Ishikawa (cell line): ENCODE data around the gene TCFL5.

Source experiments
- CEBPB ChIP-seq: IDR thresholded peaks from 2 replicates; pipeline ENCODE4 v1.6.1; 2012
- CREB1 ChIP-seq: IDR thresholded peaks from 2 replicates; pipeline ENCODE4 v1.6.1; 2012; ENCODE audit warnings: low read depth
- EGR1 ChIP-seq: IDR thresholded peaks from 2 replicates; pipeline ENCODE4 v1.6.1; 2012
- EP300 ChIP-seq: IDR thresholded peaks from 2 replicates; pipeline ENCODE4 v1.6.1; 2012; ENCODE audit warnings: borderline replicate concordance
- FOXM1 ChIP-seq: IDR thresholded peaks from 2 replicates; pipeline ENCODE4 v1.6.1; 2012; ENCODE audit warnings: low read depth, borderline replicate concordance
- NFIC ChIP-seq: IDR thresholded peaks from 2 replicates; pipeline ENCODE4 v1.6.1; 2012
- RAD21 ChIP-seq: IDR thresholded peaks from 2 replicates; pipeline ENCODE4 v1.6.1; 2012; ENCODE audit warnings: low read depth
- TAF1 ChIP-seq: IDR thresholded peaks from 2 replicates; pipeline ENCODE4 v1.6.1; 2012; ENCODE audit warnings: low read depth, mild to moderate bottlenecking
- TCF12 ChIP-seq: IDR thresholded peaks from 2 replicates; pipeline ENCODE4 v1.6.1; 2012; ENCODE audit warnings: low read depth
- TEAD4 ChIP-seq: IDR thresholded peaks from 2 replicates; pipeline ENCODE4 v1.6.1; 2012
- YY1 ChIP-seq: IDR thresholded peaks from 2 replicates; pipeline ENCODE4 v1.6.1; 2012; ENCODE audit warnings: low read depth
- ZBTB7A ChIP-seq: IDR thresholded peaks from 2 replicates; pipeline ENCODE4 v1.6.1; 2012; ENCODE audit warnings: low read depth
- TF ChIP-seq, protein P1 (sequence below): IDR thresholded peaks from 2 replicates; pipeline ENCODE4 v1.6.1; 2012
- TF ChIP-seq, protein P2 (sequence below): IDR thresholded peaks from 2 replicates; pipeline ENCODE4 v1.6.1; 2012
- TF ChIP-seq, protein P3 (sequence below): IDR thresholded peaks from 2 replicates; pipeline ENCODE4 v1.6.1; 2012; ENCODE audit warnings: low read depth, mild to moderate bottlenecking

The TCFL5 gene

DNA sequence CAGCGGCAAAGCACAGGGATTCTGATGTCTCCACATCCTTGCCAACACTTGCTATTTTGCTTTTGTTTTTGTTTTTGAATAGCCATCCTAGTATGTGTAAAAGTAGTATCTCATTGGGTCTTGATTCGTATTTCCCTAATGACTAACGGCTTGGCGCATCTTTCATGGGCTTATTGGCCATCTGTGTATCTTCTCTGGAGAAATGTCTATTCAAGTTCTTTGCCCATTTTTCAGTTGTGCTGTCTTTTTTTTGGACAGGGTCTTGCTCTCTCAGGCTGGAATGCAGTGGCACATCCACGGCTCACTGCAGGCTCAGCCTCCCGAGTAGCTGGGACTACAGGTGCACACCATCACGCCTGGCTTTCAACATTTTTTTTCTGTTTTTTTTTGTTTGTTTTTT, 17.4 kb downstream of the TCFL5 start:
- TF ChIP-seq TCF12 (no peak), TAF1 (no peak), FOXM1 (no peak), RAD21 (no peak), ZBTB7A (no peak), TEAD4 (no peak), EGR1 (no peak), CREB1 (no peak), EP300 (no peak), NFIC (no peak), CEBPB (no peak), YY1 (no peak)
- TF ChIP-seq, protein P1, sequence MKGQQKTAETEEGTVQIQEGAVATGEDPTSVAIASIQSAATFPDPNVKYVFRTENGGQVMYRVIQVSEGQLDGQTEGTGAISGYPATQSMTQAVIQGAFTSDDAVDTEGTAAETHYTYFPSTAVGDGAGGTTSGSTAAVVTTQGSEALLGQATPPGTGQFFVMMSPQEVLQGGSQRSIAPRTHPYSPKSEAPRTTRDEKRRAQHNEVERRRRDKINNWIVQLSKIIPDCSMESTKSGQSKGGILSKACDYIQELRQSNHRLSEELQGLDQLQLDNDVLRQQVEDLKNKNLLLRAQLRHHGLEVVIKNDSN = no peak
- TF ChIP-seq, protein P2, sequence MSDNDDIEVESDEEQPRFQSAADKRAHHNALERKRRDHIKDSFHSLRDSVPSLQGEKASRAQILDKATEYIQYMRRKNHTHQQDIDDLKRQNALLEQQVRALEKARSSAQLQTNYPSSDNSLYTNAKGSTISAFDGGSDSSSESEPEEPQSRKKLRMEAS = no peak
- TF ChIP-seq, protein P3, sequence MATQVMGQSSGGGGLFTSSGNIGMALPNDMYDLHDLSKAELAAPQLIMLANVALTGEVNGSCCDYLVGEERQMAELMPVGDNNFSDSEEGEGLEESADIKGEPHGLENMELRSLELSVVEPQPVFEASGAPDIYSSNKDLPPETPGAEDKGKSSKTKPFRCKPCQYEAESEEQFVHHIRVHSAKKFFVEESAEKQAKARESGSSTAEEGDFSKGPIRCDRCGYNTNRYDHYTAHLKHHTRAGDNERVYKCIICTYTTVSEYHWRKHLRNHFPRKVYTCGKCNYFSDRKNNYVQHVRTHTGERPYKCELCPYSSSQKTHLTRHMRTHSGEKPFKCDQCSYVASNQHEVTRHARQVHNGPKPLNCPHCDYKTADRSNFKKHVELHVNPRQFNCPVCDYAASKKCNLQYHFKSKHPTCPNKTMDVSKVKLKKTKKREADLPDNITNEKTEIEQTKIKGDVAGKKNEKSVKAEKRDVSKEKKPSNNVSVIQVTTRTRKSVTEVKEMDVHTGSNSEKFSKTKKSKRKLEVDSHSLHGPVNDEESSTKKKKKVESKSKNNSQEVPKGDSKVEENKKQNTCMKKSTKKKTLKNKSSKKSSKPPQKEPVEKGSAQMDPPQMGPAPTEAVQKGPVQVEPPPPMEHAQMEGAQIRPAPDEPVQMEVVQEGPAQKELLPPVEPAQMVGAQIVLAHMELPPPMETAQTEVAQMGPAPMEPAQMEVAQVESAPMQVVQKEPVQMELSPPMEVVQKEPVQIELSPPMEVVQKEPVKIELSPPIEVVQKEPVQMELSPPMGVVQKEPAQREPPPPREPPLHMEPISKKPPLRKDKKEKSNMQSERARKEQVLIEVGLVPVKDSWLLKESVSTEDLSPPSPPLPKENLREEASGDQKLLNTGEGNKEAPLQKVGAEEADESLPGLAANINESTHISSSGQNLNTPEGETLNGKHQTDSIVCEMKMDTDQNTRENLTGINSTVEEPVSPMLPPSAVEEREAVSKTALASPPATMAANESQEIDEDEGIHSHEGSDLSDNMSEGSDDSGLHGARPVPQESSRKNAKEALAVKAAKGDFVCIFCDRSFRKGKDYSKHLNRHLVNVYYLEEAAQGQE = no peak

DNA sequence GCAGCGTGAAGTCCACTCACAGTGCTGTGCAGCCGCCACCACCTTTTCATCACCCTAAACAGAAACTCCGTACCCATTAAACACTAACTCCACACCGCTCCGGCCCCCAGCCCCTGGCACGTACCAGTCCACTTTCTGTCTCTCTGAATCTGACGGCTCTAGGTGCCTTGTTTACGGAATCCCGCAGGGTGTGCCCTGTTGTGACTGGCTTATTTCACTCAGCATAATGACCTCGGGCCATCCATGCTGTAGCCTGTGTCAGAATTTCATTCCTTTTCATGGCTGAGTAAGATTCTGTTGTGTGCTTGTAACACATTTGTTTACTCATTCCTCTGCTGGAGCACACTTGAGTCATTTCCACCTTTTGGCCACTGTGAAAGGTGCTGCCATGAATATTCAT, 18.0 kb downstream of the TCFL5 start:
- TF ChIP-seq, protein P1 = no peak
- TF ChIP-seq RAD21 (no peak), CEBPB (no peak), ZBTB7A (no peak), TAF1 (no peak), YY1 (no peak), CREB1 (no peak), TCF12 (no peak), EGR1 (no peak), TEAD4 (no peak), FOXM1 (no peak), NFIC (no peak), EP300 (no peak)
- TF ChIP-seq, protein P2 = no peak
- TF ChIP-seq, protein P3 = no peak

GRCh38 chr20:62841705-62842212, 19.9 kb downstream of the TCFL5 start:
- TF ChIP-seq TEAD4 (no peak), FOXM1 (no peak), EGR1 (no peak), CREB1 (no peak), TAF1 (no peak)
- TF ChIP-seq, protein P3 = no peak
- TF ChIP-seq, protein P2 = no peak
